A549 treated with AZD9567 at 1 μM for 4 hours (cell line): Measurements from ENCODE around the gene PPP1R10. TPM values are rescaled to one million over a fixed set of nuclear protein-coding genes. Genes with fewer than 3 reads are reported as not detected.

Experiments
- total RNA-seq: library from RNA; stranded (reverse); fragments of 200-300 nt; extraction: Qiagen RNA extraction; gene quantifications from 5 replicates; pipeline ENCODE4 v1.2.3, GENCODE V29; 2022; ENCODE audit not compliant: insufficient read depth

The PPP1R10 gene
- total RNA-seq, result 29.3 to 45.4 TPM (median 30.8 TPM) in 5 replicates

DNA sequence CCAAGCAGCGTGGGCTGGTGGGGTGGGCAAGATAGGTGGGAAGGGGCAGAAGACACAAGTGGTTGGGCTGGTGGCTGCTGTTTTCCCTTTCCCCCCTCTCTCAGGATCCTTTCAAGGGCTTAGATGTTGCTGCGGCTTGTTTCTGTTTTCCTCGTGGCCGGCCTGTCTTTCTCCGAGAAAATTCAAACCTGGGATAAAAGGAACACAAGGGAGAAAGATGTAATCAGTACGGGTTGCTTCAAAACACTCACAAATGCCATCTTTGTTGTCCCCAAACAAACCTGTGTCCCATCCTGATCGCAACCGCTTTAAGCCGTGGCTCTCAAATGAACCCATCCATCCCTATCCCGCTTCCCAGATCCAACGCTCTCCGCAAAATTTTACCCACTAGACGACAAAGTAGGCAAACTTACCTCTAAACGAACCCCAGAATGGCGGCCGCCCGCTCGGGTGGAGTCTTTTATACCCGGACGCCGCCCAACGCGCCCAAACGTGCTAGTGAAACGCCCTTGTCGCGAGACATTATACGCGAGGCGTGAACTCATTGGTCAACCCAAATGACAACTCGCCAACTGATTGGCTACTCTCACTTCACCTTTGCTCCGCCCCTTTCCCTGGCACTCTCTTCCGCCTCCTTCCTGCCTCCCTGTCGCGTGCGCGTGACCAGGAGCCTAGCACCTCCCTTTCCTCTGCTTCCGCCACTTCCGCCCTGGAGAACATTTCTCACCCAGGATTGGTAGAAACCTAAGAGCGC, at the start of gene PPP1R10:
Gene PPP1R10 (minus strand): TSS at position 433 of the 754 bp plus-strand sequence. CDS start 7,299 bp downstream, outside the sequence.

DNA sequence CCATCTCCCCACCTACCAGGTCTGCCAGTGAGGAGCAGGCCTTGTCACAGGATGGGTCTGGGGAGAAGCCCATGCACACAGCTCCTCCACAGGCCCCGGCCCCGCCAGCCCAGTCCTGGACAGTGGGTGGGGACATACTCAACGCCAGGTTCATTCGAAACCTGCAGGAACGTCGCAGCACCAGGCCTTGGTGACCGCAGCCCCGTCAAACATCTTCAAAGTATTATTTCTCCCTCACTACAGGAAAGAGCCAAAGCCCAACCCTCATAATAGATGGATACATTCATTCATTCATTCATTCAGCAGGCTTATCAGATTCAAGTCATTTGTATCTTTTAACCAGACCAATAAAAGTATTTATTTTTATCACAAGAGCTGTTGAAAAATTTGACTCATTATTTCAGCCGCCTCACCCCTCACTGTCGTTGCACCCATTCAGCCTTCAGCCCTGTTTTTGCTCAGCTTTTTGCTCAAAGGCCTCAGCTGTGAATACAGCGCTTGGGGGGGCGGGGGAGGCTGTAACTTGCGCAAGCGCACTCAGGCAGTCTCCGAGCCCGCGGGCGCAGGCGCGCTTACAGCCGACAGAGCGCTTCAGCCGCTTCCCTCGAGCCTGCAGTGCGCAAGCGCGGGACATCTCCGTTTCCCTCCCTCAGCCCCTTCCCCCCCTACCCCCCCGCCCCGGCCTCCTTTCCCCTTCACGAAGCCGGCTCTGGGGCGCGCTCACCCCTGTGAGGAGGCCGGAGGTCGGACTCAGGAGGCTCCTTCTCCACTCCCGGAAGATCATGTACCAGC, 29.6 kb upstream of the PPP1R10 start, which contains the start of gene C6orf136:
Gene C6orf136 (plus strand): TSS at position 684 of the 792 bp plus-strand sequence. CDS start 99 bp downstream, at position 783.

DNA sequence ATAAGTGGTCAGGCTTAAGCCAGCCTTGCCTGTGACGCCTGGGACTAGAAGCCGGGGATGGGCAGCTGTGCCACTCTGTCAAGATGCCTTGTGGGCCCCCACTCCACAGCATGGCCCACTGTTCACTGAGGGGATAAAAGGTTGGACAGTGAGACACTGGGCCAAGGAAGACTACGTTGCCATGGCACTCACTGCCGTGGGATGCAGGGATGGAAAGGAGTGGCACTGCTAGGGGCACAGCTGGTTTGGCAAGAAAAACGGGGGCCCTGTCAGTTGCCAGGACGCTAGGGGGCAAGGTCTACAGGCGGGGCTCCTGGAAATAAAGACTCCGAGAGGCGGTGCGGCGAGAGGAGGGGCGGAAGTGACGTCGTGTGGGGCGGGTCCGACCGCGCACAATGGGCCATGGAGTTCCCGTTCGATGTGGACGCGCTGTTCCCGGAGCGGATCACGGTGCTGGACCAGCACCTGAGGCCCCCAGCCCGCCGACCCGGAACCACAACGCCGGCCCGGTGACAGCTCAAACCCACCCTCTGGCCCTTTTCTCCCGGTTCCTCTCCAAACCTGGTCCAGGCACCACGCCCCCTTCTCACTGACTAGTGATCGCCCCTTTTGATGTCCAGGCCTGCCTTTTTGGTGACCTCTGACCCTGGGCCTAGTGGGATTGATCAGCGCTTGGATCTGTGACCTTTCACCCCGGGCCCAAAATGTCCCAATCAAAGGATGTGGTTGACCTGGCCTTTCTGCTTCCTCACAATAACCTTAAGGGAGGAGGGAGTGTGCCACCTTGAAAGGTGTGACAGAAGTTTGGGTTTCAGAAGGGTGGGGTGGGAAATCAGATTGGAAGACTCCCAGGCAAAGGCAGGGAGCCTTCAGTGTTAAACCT, 9.7 kb upstream of the PPP1R10 start, which contains the start of gene ATAT1:
Gene ATAT1 (plus strand): TSS at position 391 of the 883 bp plus-strand sequence.

DNA sequence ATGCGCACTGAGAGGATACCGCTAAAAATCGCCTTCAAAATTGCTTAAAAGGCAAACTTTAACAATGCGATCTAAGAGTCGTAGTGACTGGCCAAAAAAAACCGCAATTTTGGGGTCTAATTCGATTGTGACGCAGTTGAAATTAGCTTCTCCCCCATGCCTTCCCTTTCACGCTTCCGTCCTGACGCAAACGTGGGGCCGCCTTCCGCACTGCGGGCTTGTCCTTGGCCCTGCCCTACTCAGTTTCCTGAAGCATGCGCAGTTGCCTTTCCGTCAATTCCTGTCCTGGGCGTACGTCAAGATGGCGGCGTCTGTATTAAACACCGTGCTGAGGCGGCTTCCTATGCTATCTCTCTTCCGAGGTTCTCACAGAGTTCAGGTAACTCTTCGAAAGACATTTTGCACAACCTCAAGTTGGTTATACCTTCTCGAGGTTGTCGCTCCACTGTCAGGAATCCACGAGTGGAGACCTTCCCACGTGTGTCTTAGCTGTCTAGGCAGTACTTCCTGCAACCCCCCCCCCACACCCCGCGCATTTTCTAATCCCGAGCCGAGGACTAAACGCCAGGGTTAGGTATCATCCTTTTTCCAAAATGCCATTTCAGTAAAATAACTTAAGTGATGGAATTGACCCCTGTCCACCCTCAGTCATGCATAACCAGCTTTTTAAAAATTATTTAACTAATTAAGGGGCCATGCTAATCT, 674 bp upstream of the PPP1R10 start, which contains the start of gene MRPS18B:
Gene MRPS18B (plus strand): TSS at position 276 of the 705 bp plus-strand sequence. CDS start 26 bp downstream, at position 302.

DNA sequence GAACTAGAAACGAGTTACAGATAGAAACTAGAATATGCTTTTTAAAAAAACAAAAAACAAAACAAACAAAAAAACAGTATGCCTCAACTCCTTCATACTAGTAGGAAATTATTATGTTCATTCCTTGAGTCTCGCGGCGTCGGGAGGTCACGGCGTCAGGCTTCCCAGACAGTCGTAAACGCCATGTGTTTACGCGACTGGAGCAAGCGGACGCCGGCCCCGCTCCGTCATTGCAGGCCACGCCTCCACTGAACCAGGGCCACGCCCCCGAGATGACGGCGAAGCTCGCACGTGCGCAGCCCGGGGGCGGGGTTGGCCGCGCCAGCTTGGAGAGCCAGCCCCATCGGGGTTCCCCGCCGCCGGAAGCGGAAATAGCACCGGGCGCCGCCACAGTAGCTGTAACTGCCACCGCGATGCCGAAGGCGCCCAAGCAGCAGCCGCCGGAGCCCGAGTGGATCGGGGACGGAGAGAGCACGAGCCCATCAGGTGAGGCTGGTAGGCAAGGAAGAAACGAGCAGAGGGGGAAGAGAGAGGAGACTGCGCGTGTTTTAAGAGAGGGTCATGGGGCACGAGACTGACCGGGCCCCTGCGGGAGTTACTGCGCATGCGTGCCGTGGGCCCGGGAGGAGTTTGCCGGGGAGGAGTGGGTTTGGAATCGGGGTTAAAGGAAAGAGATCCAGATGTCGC, 45.8 kb downstream of the PPP1R10 start, which contains the start of gene ABCF1:
Gene ABCF1 (plus strand): TSS at position 368 of the 687 bp plus-strand sequence. CDS start 46 bp downstream, at position 414.

DNA sequence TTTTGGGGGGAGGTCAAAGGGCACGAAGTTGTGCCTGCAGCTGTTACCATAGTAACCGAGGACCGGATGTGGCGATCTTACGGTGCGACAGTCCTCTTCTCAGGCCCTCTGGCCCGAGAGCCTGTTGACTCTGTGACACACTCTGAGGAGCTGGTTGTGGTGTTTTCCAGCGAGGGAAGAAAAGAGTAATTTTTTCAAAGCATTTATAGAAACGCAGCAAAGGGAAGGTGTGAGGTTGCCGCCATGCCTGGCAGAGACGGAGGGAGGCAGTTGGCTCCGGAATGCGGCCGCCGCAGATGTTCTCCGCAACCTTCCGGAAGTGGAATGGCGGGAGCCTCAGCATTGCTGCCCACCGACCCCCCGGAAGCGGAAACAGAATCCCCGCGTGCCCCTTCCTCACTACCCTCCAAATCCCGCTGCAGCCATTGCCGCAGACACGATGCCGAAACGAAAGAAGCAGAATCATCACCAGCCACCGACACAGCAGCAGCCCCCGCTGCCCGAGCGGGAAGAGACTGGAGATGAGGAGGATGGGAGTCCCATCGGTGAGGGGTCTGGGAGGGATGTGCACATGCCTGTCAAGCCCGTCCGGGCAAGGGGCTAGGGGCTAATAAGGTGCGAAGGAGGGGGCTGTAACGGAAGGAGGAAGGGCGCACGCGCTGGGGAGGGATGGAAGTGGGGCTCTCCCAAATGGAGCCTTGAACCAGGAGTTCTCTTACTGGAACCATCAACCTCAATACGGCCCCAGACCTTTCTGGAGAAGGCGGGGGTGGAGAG, 59.9 kb downstream of the PPP1R10 start, which contains the start of gene PRR3:
Gene PRR3 (plus strand): TSS at position 390 of the 777 bp plus-strand sequence. CDS start 50 bp downstream, at position 440.

DNA sequence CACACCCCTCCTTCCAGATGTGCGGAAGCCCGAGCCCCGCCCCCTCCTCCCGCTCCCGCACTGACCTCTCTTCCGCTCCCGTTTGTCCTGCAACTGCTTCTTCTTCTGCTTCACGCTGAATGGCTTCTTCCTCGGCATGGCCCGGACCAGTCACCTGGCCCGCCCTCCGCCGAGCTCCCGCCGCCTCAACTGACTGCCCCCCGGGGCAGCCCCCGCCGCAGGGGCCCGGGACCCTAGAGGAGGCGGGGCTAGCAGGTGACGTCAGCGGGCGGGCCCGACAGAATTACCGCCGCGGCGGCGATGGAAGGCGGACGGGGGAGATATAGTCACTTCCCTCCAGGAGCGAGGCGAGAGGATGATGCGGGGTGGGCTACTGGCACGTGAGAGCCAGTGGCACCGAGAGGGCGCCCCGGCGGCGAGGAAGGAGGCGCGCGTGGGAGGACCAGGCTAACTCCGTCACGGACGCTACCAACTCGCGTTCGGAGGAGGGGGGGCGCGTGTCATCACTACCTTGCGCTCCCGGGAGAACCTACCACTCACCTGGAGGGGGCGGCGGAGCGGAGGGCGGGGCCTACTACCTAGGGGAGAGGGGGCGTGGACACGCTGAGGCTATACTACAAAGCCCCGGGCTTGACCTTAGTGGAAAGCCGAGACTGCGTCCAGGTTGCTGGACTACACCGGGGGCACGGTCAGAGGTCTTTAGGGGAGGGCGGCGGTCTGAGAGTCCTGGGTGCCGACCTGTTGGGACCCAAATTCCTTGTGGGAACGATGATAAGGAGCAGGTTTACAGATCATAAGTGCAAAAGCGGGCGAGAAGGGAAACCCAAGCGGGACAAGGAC, 60.8 kb downstream of the PPP1R10 start, which contains the start of gene GNL1:
Gene GNL1 (minus strand): TSS at position 424 of the 840 bp plus-strand sequence. CDS start 286 bp downstream, at position 138.

Other genes starting within 250 kb of the PPP1R10 start
- gene HLA-E, start 127.7 kb downstream of the PPP1R10 start, total RNA-seq, result 62.6 to 70.5 TPM (median 63.9 TPM) in 5 replicates
- 23.3 to 33.0 TPM (median 30.7 TPM) in 5 replicates for gene GNL1, start 60.8 kb downstream of the PPP1R10 start, total RNA-seq
- 14.9 to 17.6 TPM (median 16.9 TPM) in 5 replicates for gene PRR3, start 59.9 kb downstream of the PPP1R10 start, total RNA-seq
- gene ABCF1, start 45.8 kb downstream of the PPP1R10 start, total RNA-seq, result 49.0 to 55.9 TPM (median 51.2 TPM) in 5 replicates
- gene MRPS18B, start 597 bp upstream of the PPP1R10 start, total RNA-seq, result 65.4 to 80.9 TPM (median 68.4 TPM) in 5 replicates
- 2.5 to 6.7 TPM (median 5.8 TPM) in 5 replicates for gene ATAT1, start 9.6 kb upstream of the PPP1R10 start, total RNA-seq
- gene C6orf136, start 29.9 kb upstream of the PPP1R10 start, total RNA-seq, result 8.1 to 12.4 TPM (median 12.3 TPM) in 5 replicates
- gene DHX16, start 55.8 kb upstream of the PPP1R10 start, total RNA-seq, result 25.5 to 30.3 TPM (median 28.4 TPM) in 5 replicates
- gene PPP1R18, start 69.4 kb upstream of the PPP1R10 start, total RNA-seq, result 36.2 to 39.9 TPM (median 38.6 TPM) in 5 replicates
- 25.7 to 31.1 TPM (median 27.3 TPM) in 5 replicates for gene NRM, start 73.7 kb upstream of the PPP1R10 start, total RNA-seq
- gene MDC1, start 100.0 kb upstream of the PPP1R10 start, total RNA-seq, result 13.9 to 21.8 TPM (median 15.5 TPM) in 5 replicates
- gene TUBB, start 103.1 kb upstream of the PPP1R10 start, total RNA-seq, result 843 to 940 TPM (median 881 TPM) in 5 replicates
- gene FLOT1, start 125.4 kb upstream of the PPP1R10 start, total RNA-seq, result 64.4 to 88.0 TPM (median 86.4 TPM) in 5 replicates
- 47.9 to 86.3 TPM (median 75.8 TPM) in 5 replicates for gene IER3, start 127.3 kb upstream of the PPP1R10 start, total RNA-seq